Parathyroid adenoma (tissue), 2 donors: ENCODE results near the gene APLP2.

ENCODE experiments used
- H2AFZ ChIP-seq: fragments of 300-600 bp; sonication (generic); one replicate; pipeline ENCODE4 v1.7.0; 2017; ENCODE audit warnings: antibody characterized with exemption, mild to moderate bottlenecking
- H3K27ac ChIP-seq: fragments of 300-600 bp; sonication (generic); one replicate; pipeline ENCODE4 v1.7.0; 2017
- H3K27me3 ChIP-seq: fragments of 300-600 bp; sonication (generic); one replicate; pipeline ENCODE4 v1.7.0; 2017; ENCODE audit warnings: low read length; ENCODE audit not compliant: control insufficient read depth, insufficient read depth
- H3K36me3 ChIP-seq: fragments of 300-600 bp; sonication (generic); one replicate; pipeline ENCODE4 v1.7.0; 2017; ENCODE audit warnings: low read length; ENCODE audit not compliant: control insufficient read depth, insufficient read depth
- H3K4me1 ChIP-seq: fragments of 300-600 bp; sonication (generic); one replicate; pipeline ENCODE4 v1.7.0; 2017; ENCODE audit warnings: control low read depth
- H3K4me2 ChIP-seq: fragments of 300-600 bp; sonication (generic); one replicate; pipeline ENCODE4 v1.7.0; 2017; ENCODE audit warnings: low read length
- H3K4me3 ChIP-seq: fragments of 300-600 bp; sonication (generic); one replicate; pipeline ENCODE4 v1.7.0; 2017; ENCODE audit warnings: low read depth, low read length
- H3K79me2 ChIP-seq: fragments of 300-600 bp; sonication (generic); one replicate; pipeline ENCODE4 v1.7.0; 2017; ENCODE audit warnings: control low read depth
- H3K9ac ChIP-seq: fragments of 300-600 bp; sonication (generic); one replicate; pipeline ENCODE4 v1.7.0; 2017; ENCODE audit warnings: mild to moderate bottlenecking
- H3K9me3 ChIP-seq: fragments of 300-600 bp; sonication (generic); one replicate; pipeline ENCODE4 v1.7.0; 2017; ENCODE audit warnings: low read length; ENCODE audit not compliant: control insufficient read depth
- TF ChIP-seq, protein P1 (sequence below): fragments of 300-600 bp; sonication (generic); IDR thresholded peaks from one replicate; pipeline ENCODE4 v1.7.0; 2017; ENCODE audit warnings: antibody characterized with exemption, mild to moderate bottlenecking
- donor health status: primary hyperparathyroidism.

Gene APLP2

DNA sequence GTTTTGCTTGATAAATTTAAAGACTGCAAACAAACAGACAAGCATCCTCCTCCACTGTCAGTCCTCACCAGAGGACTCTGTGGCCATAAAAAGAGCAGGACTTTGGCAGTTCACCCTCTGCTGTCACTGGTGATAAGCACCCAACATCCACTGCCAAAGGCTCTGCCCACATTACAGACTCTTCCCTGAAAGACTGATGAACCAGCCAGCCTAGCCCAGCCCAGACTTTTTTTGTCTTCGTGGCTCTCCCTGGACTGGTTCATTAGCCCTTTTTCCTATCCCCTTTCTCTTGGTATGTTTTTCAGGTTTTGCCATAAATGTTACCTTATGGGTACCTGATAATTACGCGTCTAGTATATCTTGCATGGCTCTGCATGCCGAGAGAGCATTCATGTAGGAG, 104.9 kb downstream of the APLP2 start:
- Histone ChIP-seq H3K79me2 (peaks cover 20% of the 10 kb centered on the region), H3K27me3 (no peaks in the 10 kb centered on the region), H3K4me3 (no peak overlapping the region), H3K36me3 (no peaks in the 10 kb centered on the region), H2AFZ (no peak overlapping the region), H3K4me2 (no peak overlapping the region), H3K4me1 (peaks cover 15% of the 10 kb centered on the region), H3K9me3 (no peaks in the 10 kb centered on the region), H3K27ac (no peak overlapping the region), H3K9ac (no peak overlapping the region)
- TF ChIP-seq, protein P1, sequence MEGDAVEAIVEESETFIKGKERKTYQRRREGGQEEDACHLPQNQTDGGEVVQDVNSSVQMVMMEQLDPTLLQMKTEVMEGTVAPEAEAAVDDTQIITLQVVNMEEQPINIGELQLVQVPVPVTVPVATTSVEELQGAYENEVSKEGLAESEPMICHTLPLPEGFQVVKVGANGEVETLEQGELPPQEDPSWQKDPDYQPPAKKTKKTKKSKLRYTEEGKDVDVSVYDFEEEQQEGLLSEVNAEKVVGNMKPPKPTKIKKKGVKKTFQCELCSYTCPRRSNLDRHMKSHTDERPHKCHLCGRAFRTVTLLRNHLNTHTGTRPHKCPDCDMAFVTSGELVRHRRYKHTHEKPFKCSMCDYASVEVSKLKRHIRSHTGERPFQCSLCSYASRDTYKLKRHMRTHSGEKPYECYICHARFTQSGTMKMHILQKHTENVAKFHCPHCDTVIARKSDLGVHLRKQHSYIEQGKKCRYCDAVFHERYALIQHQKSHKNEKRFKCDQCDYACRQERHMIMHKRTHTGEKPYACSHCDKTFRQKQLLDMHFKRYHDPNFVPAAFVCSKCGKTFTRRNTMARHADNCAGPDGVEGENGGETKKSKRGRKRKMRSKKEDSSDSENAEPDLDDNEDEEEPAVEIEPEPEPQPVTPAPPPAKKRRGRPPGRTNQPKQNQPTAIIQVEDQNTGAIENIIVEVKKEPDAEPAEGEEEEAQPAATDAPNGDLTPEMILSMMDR, result no peak

DNA sequence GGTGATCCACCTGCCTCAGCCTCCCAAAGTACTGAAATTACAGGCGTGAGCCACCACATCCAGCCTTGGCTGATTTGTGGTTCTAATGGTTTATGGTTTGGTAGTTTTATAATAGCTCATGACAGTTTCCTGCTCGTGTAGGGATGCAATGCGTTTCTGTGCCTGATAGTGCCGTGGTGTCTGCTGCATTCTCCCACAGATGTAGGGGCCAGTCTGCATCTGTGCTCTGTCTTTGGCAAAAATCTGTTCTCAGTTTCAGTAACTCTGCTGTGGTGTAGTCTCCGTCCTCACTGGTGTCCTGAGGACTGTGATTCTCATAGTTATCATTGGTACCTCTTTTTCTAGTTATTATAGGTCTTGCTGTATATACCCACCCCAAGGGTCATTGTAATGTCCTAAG, 106.2 kb downstream of the APLP2 start:
- Histone ChIP-seq H3K27ac (no peak overlapping the region), H3K9me3 (no peaks in the 10 kb centered on the region), H3K4me1 (peaks cover 22% of the 10 kb centered on the region), H3K4me2 (no peak overlapping the region), H2AFZ (no peak overlapping the region), H3K4me3 (no peak overlapping the region), H3K27me3 (no peaks in the 10 kb centered on the region), H3K9ac (no peak overlapping the region), H3K36me3 (no peaks in the 10 kb centered on the region), H3K79me2 (peaks cover 17% of the 10 kb centered on the region)
- TF ChIP-seq, protein P1, result no peak

DNA sequence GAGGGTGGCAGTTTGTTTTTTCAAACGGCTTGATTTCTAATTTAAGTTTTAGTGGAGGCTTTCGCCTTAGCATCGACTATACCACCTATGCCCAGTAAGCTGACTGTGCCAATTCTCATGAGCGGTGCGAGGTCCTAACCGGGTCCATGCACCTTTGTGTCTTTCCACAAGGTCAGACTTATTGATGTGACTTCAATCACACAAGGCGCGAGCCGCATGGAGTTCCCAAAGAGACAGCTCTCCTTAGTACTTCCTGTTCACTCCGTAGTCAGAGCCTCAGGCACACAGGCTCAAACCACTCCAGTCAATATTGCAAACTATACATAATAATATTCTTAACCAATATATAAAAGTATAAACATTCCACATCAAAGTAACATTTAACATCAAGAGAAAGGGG, 108.1 kb downstream of the APLP2 start:
- no peak overlapping the region for H3K9ac ChIP-seq
- H2AFZ ChIP-seq, result no peak overlapping the region
- no peak overlapping the region for H3K4me2 ChIP-seq
- H3K79me2 ChIP-seq, result peaks cover 14% of the 10 kb centered on the region
- H3K27me3 ChIP-seq, result no peaks in the 10 kb centered on the region
- H3K9me3 ChIP-seq, result no peaks in the 10 kb centered on the region
- H3K4me1 ChIP-seq, result peaks cover 30% of the 10 kb centered on the region
- peak overlapping the region; percentile 91 for H3K27ac ChIP-seq
- H3K36me3 ChIP-seq, result no peaks in the 10 kb centered on the region
- no peak overlapping the region for H3K4me3 ChIP-seq
- TF ChIP-seq, protein P1, result no peak

DNA sequence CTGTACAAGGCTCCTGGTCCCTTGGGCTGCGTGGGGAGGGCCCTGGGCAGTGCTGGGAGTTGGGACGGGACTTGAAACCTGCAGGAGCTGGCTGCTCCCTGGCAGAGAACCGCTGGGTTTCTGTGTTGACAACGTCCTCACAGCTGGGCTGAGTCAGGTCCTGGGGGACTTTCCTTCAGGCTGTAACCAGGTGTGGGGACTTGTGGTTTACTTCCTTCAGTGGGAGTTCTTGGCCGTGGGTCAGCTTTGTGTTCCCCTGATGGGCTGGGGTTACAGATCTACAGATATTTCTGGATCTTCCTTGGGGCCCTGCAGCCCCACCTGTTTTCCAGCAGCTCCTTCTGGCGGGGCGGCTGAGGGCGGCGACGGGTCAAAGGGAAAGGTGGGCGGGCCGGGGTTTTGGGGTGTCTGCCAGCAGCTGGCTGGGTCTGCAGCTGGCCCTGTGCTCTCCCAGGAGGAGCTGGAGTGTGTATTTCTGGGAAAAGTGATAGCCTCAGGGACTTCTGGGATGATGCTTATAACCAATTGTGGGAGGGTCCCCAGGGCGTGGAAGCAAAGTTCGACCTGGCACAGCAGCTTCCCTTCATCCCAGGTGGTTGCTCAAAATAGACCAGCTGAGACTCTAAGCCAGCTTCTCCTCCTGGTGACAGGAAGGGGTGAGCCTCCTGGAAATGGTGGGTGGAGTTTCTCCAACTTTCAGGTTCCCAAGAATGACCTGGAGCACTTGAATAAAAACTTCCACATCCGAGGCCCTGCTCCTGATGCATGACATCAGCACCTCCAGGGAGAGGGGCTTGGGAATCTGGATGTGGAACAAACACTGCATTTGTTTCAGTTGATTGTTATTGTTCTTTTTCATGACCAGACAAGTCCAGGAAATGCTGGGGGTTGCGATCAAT, 109.0 kb downstream of the APLP2 start:
- no peak overlapping the region for H3K4me3 ChIP-seq
- peak overlapping the region; percentile 91 for H3K27ac ChIP-seq
- no peak overlapping the region for H2AFZ ChIP-seq
- no peak overlapping the region for H3K9ac ChIP-seq
- H3K4me2 ChIP-seq, result no peak overlapping the region
- no peaks in the 10 kb centered on the region for H3K9me3 ChIP-seq
- TF ChIP-seq, protein P1, result no peak
- no peaks in the 10 kb centered on the region for H3K27me3 ChIP-seq
- no peaks in the 10 kb centered on the region for H3K36me3 ChIP-seq
- peaks cover 30% of the 10 kb centered on the region for H3K4me1 ChIP-seq
- H3K79me2 ChIP-seq, result peaks cover 10% of the 10 kb centered on the region
